Skin of body (tissue), 2 donors: ENCODE measurements around the gene FGF14. TPM values are rescaled to one million over a fixed set of nuclear protein-coding genes. Genes with fewer than 3 reads are reported as not detected.

Source experiments
- DNase-seq: peaks from one replicate; lab custom pipeline; 2025; lab: John Stamatoyannopoulos, UW
- total RNA-seq: library from RNA; depleted of rRNA; stranded (reverse); fragments of >200 nt; gene quantifications from one replicate; pipeline ENCODE4 v1.2.3, GENCODE V29; 2014

Gene FGF14
- total RNA-seq, 1 donor from 2014 or later: 1.6 TPM

GRCh38 chr13:102369302-102369701 lies 32.5 kb downstream of the FGF14 start:
- DNase-seq: no peak

- no peak for DNase-seq
Measured at GRCh38 chr13:102367836-102368235, 34.0 kb downstream of the FGF14 start.

GRCh38 chr13:102361113-102361512 lies 40.7 kb downstream of the FGF14 start:
- DNase-seq: no peak

- DNase-seq: no peak
Measured at GRCh38 chr13:102359264-102359663, 42.6 kb downstream of the FGF14 start.

- no peak for DNase-seq
Measured at GRCh38 chr13:102355251-102355650, 46.6 kb downstream of the FGF14 start.

GRCh38 chr13:102354011-102354410 lies 47.8 kb downstream of the FGF14 start:
- DNase-seq: no peak

GRCh38 chr13:102351521-102351920 lies 50.3 kb downstream of the FGF14 start:
- no peak for DNase-seq

- DNase-seq: no peak
Measured at GRCh38 chr13:102347490-102347889, 54.4 kb downstream of the FGF14 start.

- DNase-seq: no peak
Measured at GRCh38 chr13:102346769-102347168, 55.1 kb downstream of the FGF14 start.

GRCh38 chr13:102344410-102344809 lies 57.4 kb downstream of the FGF14 start:
- no peak for DNase-seq

GRCh38 chr13:102333320-102334198 lies 68.3 kb downstream of the FGF14 start:
- no peak for DNase-seq

GRCh38 chr13:102328909-102329308 lies 72.9 kb downstream of the FGF14 start:
- DNase-seq: no peak

GRCh38 chr13:102327119-102327617 lies 74.7 kb downstream of the FGF14 start:
- no peak for DNase-seq

- DNase-seq: no peak
Measured at GRCh38 chr13:102326381-102327118, 75.3 kb downstream of the FGF14 start.

GRCh38 chr13:102325321-102325720 lies 76.5 kb downstream of the FGF14 start:
- no peak for DNase-seq

- no peak for DNase-seq
Measured at GRCh38 chr13:102323505-102323904, 78.3 kb downstream of the FGF14 start.

GRCh38 chr13:102323012-102323411 lies 78.8 kb downstream of the FGF14 start:
- DNase-seq: no peak

- no peak for DNase-seq
Measured at GRCh38 chr13:102322211-102322610, 79.6 kb downstream of the FGF14 start.

GRCh38 chr13:102318233-102318632 lies 83.6 kb downstream of the FGF14 start:
- no peak for DNase-seq

GRCh38 chr13:102317593-102317992 lies 84.3 kb downstream of the FGF14 start:
- DNase-seq: no peak

GRCh38 chr13:102316732-102317131 lies 85.1 kb downstream of the FGF14 start:
- no peak for DNase-seq

GRCh38 chr13:102312841-102313240 lies 89.0 kb downstream of the FGF14 start:
- no peak for DNase-seq
